Ishikawa (cell line): ENCODE results near the gene PCID2.

ENCODE experiments used
- CEBPB ChIP-seq: IDR thresholded peaks from 2 replicates; pipeline ENCODE4 v1.6.1; 2012
- CREB1 ChIP-seq: IDR thresholded peaks from 2 replicates; pipeline ENCODE4 v1.6.1; 2012; ENCODE audit warnings: low read depth
- EGR1 ChIP-seq: IDR thresholded peaks from 2 replicates; pipeline ENCODE4 v1.6.1; 2012
- EP300 ChIP-seq: IDR thresholded peaks from 2 replicates; pipeline ENCODE4 v1.6.1; 2012; ENCODE audit warnings: borderline replicate concordance
- FOXM1 ChIP-seq: IDR thresholded peaks from 2 replicates; pipeline ENCODE4 v1.6.1; 2012; ENCODE audit warnings: low read depth, borderline replicate concordance
- MAX ChIP-seq: IDR thresholded peaks from 2 replicates; pipeline ENCODE4 v1.6.1; 2012
- NFIC ChIP-seq: IDR thresholded peaks from 2 replicates; pipeline ENCODE4 v1.6.1; 2012
- RAD21 ChIP-seq: IDR thresholded peaks from 2 replicates; pipeline ENCODE4 v1.6.1; 2012; ENCODE audit warnings: low read depth
- REST ChIP-seq: IDR thresholded peaks from 2 replicates; pipeline ENCODE4 v1.6.1; 2012; ENCODE audit warnings: low read depth, mild to moderate bottlenecking
- TAF1 ChIP-seq: IDR thresholded peaks from 2 replicates; pipeline ENCODE4 v1.6.1; 2012; ENCODE audit warnings: low read depth, mild to moderate bottlenecking
- TCF12 ChIP-seq: IDR thresholded peaks from 2 replicates; pipeline ENCODE4 v1.6.1; 2012; ENCODE audit warnings: low read depth
- TEAD4 ChIP-seq: IDR thresholded peaks from 2 replicates; pipeline ENCODE4 v1.6.1; 2012
- USF1 ChIP-seq: IDR thresholded peaks from 2 replicates; pipeline ENCODE4 v1.6.1; 2012
- YY1 ChIP-seq: IDR thresholded peaks from 2 replicates; pipeline ENCODE4 v1.6.1; 2012; ENCODE audit warnings: low read depth
- ZBTB7A ChIP-seq: IDR thresholded peaks from 2 replicates; pipeline ENCODE4 v1.6.1; 2012; ENCODE audit warnings: low read depth

The PCID2 gene

GRCh38 chr13:113229791-113230190 is 21.3 kb upstream of the PCID2 start:
- TF ChIP-seq EP300 (no peak), USF1 (no peak), YY1 (no peak), CEBPB (no peak), NFIC (no peak), REST (no peak), FOXM1 (no peak), TCF12 (no peak), TEAD4 (no peak), TAF1 (no peak), EGR1 (no peak), ZBTB7A (no peak), RAD21 (no peak), MAX (no peak), CREB1 (no peak)

- no peak for TF ChIP-seq MAX
- TF ChIP-seq ZBTB7A: no peak
- no peak for TF ChIP-seq EGR1
- TF ChIP-seq EP300: no peak
- no peak for TF ChIP-seq YY1
- TF ChIP-seq TCF12: no peak
- no peak for TF ChIP-seq RAD21
- TF ChIP-seq CREB1: no peak
- no peak for TF ChIP-seq USF1
Observed at GRCh38 chr13:113229161-113229560, 20.7 kb upstream of the PCID2 start.

- TF ChIP-seq CREB1 (no peak), YY1 (no peak), TCF12 (no peak), EP300 (no peak), TAF1 (no peak), TEAD4 (no peak), NFIC (no peak), MAX (no peak), REST (no peak), ZBTB7A (no peak), EGR1 (no peak)
Observed at GRCh38 chr13:113226873-113227450, 18.5 kb upstream of the PCID2 start.

GRCh38 chr13:113225515-113225914 is 17.0 kb upstream of the PCID2 start:
- TF ChIP-seq USF1 (no peak), CREB1 (no peak)

GRCh38 chr13:113224486-113224885 is 16.0 kb upstream of the PCID2 start:
- TF ChIP-seq EP300 (no peak), YY1 (no peak), NFIC (no peak), CREB1 (no peak), RAD21 (no peak), CEBPB (no peak), USF1 (no peak), ZBTB7A (no peak), TCF12 (no peak)

- TF ChIP-seq YY1: no peak
- no peak for TF ChIP-seq USF1
Observed at GRCh38 chr13:113223070-113223469, 14.6 kb upstream of the PCID2 start.
